COLO668 (cell line): ENCODE data around the gene NKD1.

Experiments used
- DNase-seq: peaks from one replicate; lab custom pipeline; 2025; ENCODE audit not compliant: unreplicated experiment; lab: John Stamatoyannopoulos, UW

The NKD1 gene

GRCh38 chr16:50641818-50642187 lies 93.6 kb downstream of the NKD1 start:
- no peak for DNase-seq

DNA sequence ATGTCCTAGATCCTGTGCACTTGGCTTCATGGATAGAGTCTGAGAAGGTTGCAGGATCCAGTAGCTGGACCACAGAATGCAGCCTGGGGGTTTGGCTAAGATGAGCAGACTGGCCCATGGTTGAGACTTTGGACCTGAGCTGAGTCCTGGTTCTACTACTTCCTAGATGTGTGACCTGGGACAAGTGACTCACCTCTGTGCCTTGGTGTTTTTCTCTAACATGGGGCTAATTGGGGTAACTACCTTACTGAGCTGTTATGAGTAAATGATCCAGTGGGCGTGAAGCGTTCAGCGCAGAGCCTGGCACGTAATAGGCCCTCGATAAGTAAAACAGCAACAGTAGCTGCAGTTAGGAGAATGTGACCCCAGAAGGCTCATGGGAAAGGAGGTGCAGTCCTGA lies 94.2 kb downstream of the NKD1 start:
- no peak for DNase-seq

- DNase-seq, result no peak
Measured at GRCh38 chr16:50643192-50643591, 95.0 kb downstream of the NKD1 start.

- DNase-seq, result no peak
Measured at GRCh38 chr16:50644245-50644644, 96.0 kb downstream of the NKD1 start.

DNA sequence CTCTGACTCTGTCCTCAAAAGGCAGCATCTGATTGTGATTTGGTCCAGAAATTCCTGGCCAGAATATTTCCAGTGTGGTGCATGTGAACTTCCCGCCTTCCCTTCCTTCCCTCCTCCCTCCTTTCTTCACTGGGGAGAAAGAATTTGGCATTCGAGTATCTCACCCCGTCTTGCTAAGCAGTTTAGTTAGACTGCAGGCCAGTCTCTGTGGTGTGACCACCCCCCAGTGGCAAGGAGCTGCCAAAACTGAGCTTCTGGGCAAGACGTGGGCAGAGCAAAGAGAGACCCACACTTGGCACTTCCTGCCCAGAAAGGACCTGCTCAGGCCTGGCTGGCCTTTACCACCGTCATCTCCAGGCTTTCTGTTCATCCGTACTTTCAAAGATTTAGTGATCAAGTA lies 96.5 kb downstream of the NKD1 start:
- no peak for DNase-seq

- no peak for DNase-seq
Measured at GRCh38 chr16:50645563-50646220, 97.5 kb downstream of the NKD1 start.

GRCh38 chr16:50646345-50646744 lies 98.1 kb downstream of the NKD1 start:
- DNase-seq, result no peak

DNA sequence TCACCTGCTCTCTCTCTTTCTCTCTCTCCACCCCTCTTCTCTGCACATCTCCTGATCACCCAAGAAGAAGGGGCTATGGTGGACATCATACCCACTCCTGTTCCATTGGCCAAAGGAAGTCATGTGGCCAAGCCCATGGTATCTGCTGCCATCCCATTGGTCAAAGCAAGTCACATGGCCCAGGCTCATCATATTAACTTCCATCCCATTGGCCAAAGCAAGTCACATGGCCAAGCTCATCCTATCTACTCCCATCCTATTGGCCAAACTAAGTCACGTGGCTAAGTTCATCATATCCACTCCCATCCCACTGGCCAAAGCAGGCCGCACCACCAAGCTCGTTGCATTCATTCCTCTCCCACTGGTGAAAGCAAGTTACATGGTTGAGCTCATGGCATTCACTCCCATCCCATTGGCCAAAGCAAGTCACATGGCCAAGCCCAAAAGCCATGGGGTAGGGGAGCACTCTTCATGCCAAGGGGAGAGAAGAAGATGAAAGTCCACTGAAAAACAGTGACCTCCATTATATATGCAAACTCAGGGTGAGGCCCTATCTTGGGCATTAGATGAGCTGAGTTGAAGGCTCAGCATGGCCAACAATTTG lies 103.7 kb downstream of the NKD1 start:
- no peak for DNase-seq

DNA sequence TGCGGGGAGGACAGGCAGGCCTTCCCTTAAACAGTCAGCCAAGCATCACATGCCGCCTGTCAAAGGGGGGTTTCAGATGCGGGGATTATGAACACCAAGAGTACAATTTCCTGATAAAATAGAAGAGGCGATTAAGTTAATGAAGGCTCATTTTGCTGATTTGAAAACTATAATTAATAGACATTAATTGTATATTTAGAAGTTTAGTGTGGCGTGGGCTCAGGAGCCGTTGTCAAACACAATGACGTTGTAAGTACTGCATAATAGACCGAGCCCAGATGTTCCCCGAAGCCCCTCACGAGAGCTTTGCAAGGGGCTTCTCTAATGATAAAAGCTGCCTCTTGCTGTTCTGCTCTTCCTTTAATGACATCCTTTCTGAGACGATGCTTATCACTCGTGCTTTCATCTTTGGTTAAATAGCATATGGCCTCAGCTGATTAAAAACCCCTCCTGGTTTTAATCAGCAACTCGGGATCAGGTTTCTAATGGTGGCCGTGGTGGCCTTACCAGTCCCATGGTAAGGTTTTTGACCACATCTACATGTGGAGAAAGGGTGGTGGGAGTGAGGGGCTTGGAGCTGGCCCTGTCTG lies 104.7 kb downstream of the NKD1 start:
- DNase-seq, result no peak

GRCh38 chr16:50653633-50654519 lies 105.7 kb downstream of the NKD1 start:
- DNase-seq, result peak; percentile 15

- DNase-seq, result no peak
Measured at GRCh38 chr16:50655558-50656055, 107.4 kb downstream of the NKD1 start.

DNA sequence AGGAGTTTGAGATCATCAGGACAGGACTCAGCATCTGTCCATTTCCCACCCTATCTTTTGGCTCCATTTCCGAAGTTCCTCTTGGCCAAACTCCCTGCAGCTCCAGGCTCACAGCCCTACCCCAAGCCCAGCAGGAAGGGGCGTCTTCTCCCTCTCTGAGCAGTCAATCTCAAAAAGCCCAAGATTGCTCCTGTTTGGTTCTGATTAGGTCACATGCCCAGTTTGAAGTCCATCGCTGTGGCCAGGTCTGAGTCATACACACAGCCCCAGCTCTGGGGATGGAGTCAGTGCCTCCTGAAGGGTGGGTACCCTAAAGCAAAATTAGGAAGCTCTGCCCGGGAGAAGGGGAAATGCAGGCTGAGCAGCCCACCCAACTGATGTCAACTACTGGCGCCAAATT lies 109.0 kb downstream of the NKD1 start:
- DNase-seq, result no peak

DNA sequence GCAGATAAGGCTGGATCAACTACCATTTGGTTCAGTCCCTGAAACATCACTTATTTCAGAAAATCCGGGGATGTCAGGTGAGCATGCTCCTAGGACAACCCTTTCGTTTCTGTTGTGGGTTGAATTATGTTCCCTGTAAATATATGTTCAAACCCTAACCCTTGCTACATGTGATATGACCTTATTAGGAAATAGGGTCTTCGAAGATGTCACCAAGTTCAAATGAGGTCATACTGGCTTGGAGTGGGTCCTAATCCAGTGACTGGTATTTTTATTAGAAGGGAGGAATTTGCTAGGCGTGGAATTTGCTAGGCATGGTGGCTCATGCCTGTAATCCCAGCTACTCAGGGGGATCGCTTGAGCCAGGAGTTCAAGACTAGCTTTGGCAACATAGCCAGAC lies 111.6 kb downstream of the NKD1 start:
- DNase-seq, result no peak

- no peak for DNase-seq
Measured at GRCh38 chr16:50662306-50662940, 114.2 kb downstream of the NKD1 start.

DNA sequence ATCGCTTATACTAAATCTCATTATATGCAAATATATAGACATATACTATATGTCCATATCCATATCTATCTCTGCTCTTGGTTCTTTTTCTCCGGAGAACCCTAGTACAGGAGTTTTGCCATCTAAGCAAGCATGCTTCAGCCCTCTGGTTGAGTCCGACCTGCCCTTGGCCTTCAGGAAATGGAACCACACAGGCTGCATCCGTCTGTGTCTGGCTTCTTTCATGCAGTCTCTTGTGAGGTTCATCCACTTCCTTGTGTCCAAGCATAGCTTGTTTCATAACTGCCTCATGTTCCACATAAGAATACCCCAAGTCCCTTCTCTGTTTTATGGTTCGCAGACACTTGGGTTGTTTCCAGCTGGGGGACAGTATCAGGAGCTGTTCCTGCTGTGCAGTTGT lies 116.1 kb downstream of the NKD1 start:
- no peak for DNase-seq

GRCh38 chr16:50665128-50665878 lies 117.1 kb downstream of the NKD1 start:
- peak; percentile 57 for DNase-seq

DNA sequence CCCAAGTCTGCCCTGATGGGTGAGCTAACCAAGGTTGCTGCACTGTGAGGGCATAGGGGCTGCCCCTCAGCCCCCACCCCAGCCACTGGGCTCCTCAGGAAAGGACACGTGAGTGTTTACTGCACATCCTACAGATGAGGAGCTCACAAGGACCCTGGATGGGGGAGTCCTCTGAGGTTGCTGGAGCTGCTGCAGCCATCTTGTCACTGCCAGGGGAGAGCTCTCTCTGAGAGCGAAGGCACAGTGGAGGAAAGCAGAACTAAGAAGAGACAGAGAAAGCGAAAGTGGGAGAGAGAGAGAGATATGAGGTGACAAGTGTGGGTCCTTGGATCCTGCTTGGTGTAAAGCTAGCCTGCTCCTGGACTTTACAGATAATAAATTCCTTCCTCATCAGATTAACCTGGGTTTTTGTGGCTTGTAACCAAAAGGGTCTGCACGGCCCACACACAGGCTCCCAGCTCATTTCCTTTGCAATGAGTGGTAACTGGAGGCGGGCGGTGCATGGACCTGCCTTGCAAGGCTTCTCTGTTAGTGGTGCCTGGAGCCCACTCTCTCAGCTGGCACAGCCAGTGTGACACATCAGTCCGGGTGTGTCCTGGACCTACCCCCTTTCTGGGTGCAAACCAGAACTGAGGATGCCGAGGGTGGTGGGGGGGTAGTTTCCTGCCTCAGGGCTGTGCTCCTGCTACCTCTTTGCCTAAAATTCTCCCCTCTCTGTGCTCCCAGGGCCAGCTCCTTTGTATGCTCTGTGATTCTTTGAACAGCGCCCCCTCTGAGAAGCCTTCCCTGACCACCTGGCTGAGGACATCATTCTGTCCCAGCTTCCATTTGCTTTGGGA lies 118.7 kb downstream of the NKD1 start:
- no peak for DNase-seq

GRCh38 chr16:50667497-50668367 lies 119.5 kb downstream of the NKD1 start:
- no peak for DNase-seq
